Neural progenitor cell (in vitro differentiated cells): ENCODE results near the gene DENND2A. TPM values are rescaled to one million over a fixed set of nuclear protein-coding genes. Genes with fewer than 3 reads are reported as not detected.
"Not testable (repeated sequence)": the region's sequence is repeated elsewhere in the genome, so short reads cannot be mapped to it uniquely, and the experiment has no call there.

Source experiments
- DNase-seq: peaks from one replicate; pipeline ENCODE4 v3.0.0-alpha.2; 2016; ENCODE audit warnings: low spot score
- H2AFZ ChIP-seq: fragments of 200-600 bp; sonication (generic); replicated peaks from 2 replicates; pipeline ENCODE4 v1.6.1; 2016; ENCODE audit warnings: antibody characterized with exemption
- H3F3A ChIP-seq: fragments of 200-600 bp; sonication (generic); 2 replicates; pipeline ENCODE4 v1.6.1; 2016; ENCODE audit warnings: antibody characterized with exemption, low read depth
- H3K27ac ChIP-seq: fragments of 200-600 bp; sonication (generic); 2 replicates; pipeline ENCODE4 v1.5.1; 2016; ENCODE audit warnings: mild to moderate bottlenecking
- H3K27me3 ChIP-seq: fragments of 200-600 bp; sonication (generic); 2 replicates; pipeline ENCODE4 v1.6.1; 2016; ENCODE audit warnings: mild to moderate bottlenecking, moderate library complexity
- H3K36me3 ChIP-seq: fragments of 200-600 bp; sonication (generic); 2 replicates; pipeline ENCODE4 v1.5.1; 2016
- H3K4me1 ChIP-seq: fragments of 200-600 bp; sonication (generic); 2 replicates; pipeline ENCODE4 v1.6.1; 2016; ENCODE audit warnings: mixed run types
- H3K4me2 ChIP-seq: fragments of 200-600 bp; sonication (generic); 2 replicates; pipeline ENCODE4 v1.6.1; 2016
- H3K4me3 ChIP-seq: fragments of 200-600 bp; sonication (generic); 2 replicates; pipeline ENCODE4 v1.5.1; 2016
- H3K79me2 ChIP-seq: fragments of 200-600 bp; sonication (generic); 2 replicates; pipeline ENCODE4 v1.6.1; 2016; ENCODE audit warnings: low read depth
- H3K9ac ChIP-seq: fragments of 200-600 bp; sonication (generic); 2 replicates; pipeline ENCODE4 v1.6.1; 2016
- H3K9me3 ChIP-seq: fragments of 200-600 bp; sonication (generic); 2 replicates; pipeline ENCODE4 v1.5.1; 2016; ENCODE audit warnings: low read depth
- H4K20me1 ChIP-seq: fragments of 200-600 bp; sonication (generic); 2 replicates; pipeline ENCODE4 v1.6.1; 2016; ENCODE audit warnings: low read depth
- H3K27ac Mint-ChIP-seq: 3 replicates; pipeline ENCODE4 v1.8.0; 2021; ENCODE audit warnings: mixed read lengths
- H3K27me3 Mint-ChIP-seq: 2 replicates; pipeline ENCODE4 v1.8.0; 2022; ENCODE audit warnings: low read depth, mild to moderate bottlenecking, inconsistent platforms, moderate library complexity, mixed read lengths; ENCODE audit not compliant: insufficient read depth
- H3K36me3 Mint-ChIP-seq: 3 replicates; pipeline ENCODE4 v1.8.0; 2021; ENCODE audit warnings: mixed read lengths
- H3K4me1 Mint-ChIP-seq: 3 replicates; pipeline ENCODE4 v1.8.0; 2021; ENCODE audit warnings: mixed read lengths
- H3K4me3 Mint-ChIP-seq: 3 replicates; pipeline ENCODE4 v1.8.0; 2021; ENCODE audit warnings: mild to moderate bottlenecking, moderate library complexity, mixed read lengths
- H3K9me3 Mint-ChIP-seq: 3 replicates; pipeline ENCODE4 v1.8.0; 2020; ENCODE audit warnings: mixed read lengths
- CTCF ChIP-seq: fragments of 200-600 bp; sonication (generic); IDR thresholded peaks from 2 replicates; pipeline ENCODE4 v1.5.1; 2017; ENCODE audit warnings: antibody characterized with exemption, mild to moderate bottlenecking
- EZH2 ChIP-seq: fragments of 200-600 bp; sonication (generic); IDR thresholded peaks from 2 replicates; pipeline ENCODE4 v1.6.1; 2017; ENCODE audit warnings: antibody characterized with exemption, mild to moderate bottlenecking, moderate library complexity
- EZH2phosphoT487 ChIP-seq: fragments of 200-600 bp; sonication (generic); IDR thresholded peaks from 2 replicates; pipeline ENCODE4 v1.6.1; 2017; ENCODE audit warnings: antibody characterized with exemption
- total RNA-seq: library from RNA; depleted of rRNA; stranded (reverse); fragments of >200 nt; gene quantifications from 2 replicates; pipeline ENCODE4 v1.2.3, GENCODE V29; 2015; ENCODE audit warnings: low replicate concordance

Gene DENND2A
- total RNA-seq, 1 donor from 2014 or later, result 27.0 TPM

GRCh38 chr7:140557069-140557468, 83.5 kb downstream of the DENND2A start:
- peaks cover 11% of the 10 kb centered on the region for H3K4me1 Mint-ChIP-seq
- no peak overlapping the region for H3K27ac ChIP-seq
- H3K79me2 ChIP-seq, result no peaks in the 10 kb centered on the region
- H3K4me3 ChIP-seq, result no peak overlapping the region
- DNase-seq, result no peak
- no peaks in the 10 kb centered on the region for H3K9me3 Mint-ChIP-seq
- peaks cover 8% of the 10 kb centered on the region for H3K4me1 ChIP-seq
- peaks cover 5% of the 10 kb centered on the region for H3K36me3 ChIP-seq
- H2AFZ ChIP-seq, result no peak overlapping the region
- no peak overlapping the region for H3K4me2 ChIP-seq
- peaks cover 26% of the 10 kb centered on the region for H3K36me3 Mint-ChIP-seq
- no peak overlapping the region for H3K27ac Mint-ChIP-seq
- H3K27me3 ChIP-seq, result no peaks in the 10 kb centered on the region
- no peaks in the 10 kb centered on the region for H4K20me1 ChIP-seq
- H3K9me3 ChIP-seq, result no peaks in the 10 kb centered on the region
- H3K9ac ChIP-seq, result no peak overlapping the region
- H3K27me3 Mint-ChIP-seq, result peaks cover 2% of the 10 kb centered on the region
- peaks cover 4% of the 10 kb centered on the region for H3F3A ChIP-seq
- TF ChIP-seq EZH2phosphoT487, result no peak
- TF ChIP-seq CTCF, result no peak
- no peak for TF ChIP-seq EZH2
- no peak overlapping the region for H3K4me3 Mint-ChIP-seq

- H4K20me1 ChIP-seq, H3K4me2 ChIP-seq, H3K27ac ChIP-seq, H3K27me3 ChIP-seq, H3K4me3 ChIP-seq, H2AFZ ChIP-seq, H3F3A ChIP-seq, H3K9ac ChIP-seq, H3K27me3 Mint-ChIP-seq, H3K79me2 ChIP-seq, H3K9me3 Mint-ChIP-seq, H3K4me1 ChIP-seq, H3K36me3 ChIP-seq, H3K4me3 Mint-ChIP-seq, H3K9me3 ChIP-seq: not testable (repeated sequence)
- DNase-seq, result peak; percentile 50
- H3K27ac Mint-ChIP-seq, result peak overlapping the region; percentile 57
- peaks cover 11% of the 10 kb centered on the region for H3K4me1 Mint-ChIP-seq
- peaks cover 33% of the 10 kb centered on the region for H3K36me3 Mint-ChIP-seq
These were observed 87.4 kb downstream of the DENND2A start for GRCh38 chr7:140553236-140553635.

GRCh38 chr7:140552240-140552679, 88.4 kb downstream of the DENND2A start:
- Histone ChIP-seq H3K4me1 (peaks cover 8% of the 10 kb centered on the region), H3K27ac (no peak overlapping the region), H3K27me3 (no peaks in the 10 kb centered on the region), H4K20me1 (no peaks in the 10 kb centered on the region), H3K36me3 (peaks cover 5% of the 10 kb centered on the region), H3K9me3 (no peaks in the 10 kb centered on the region), H3K4me3 (no peak overlapping the region), H3F3A (no peaks in the 10 kb centered on the region), H3K9ac (no peak overlapping the region), H3K4me2 (no peak overlapping the region), H2AFZ (no peak overlapping the region), H3K79me2 (no peaks in the 10 kb centered on the region)
- Mint-ChIP-seq H3K27ac (no peak overlapping the region), H3K4me3 (no peak overlapping the region), H3K27me3 (no peaks in the 10 kb centered on the region), H3K36me3 (peaks cover 30% of the 10 kb centered on the region), H3K9me3 (no peaks in the 10 kb centered on the region), H3K4me1 (peaks cover 11% of the 10 kb centered on the region)
- no peak for TF ChIP-seq EZH2phosphoT487
- TF ChIP-seq EZH2, result no peak
- no peak for TF ChIP-seq CTCF
- DNase-seq, result no peak

GRCh38 chr7:140551355-140552239, 89.0 kb downstream of the DENND2A start:
- H3K9me3 Mint-ChIP-seq, result no peaks in the 10 kb centered on the region
- Histone ChIP-seq H3K27me3 (no peaks in the 10 kb centered on the region), H3F3A (no peaks in the 10 kb centered on the region), H3K4me1 (peaks cover 8% of the 10 kb centered on the region), H3K79me2 (no peaks in the 10 kb centered on the region), H3K9ac (no peak overlapping the region), H2AFZ (no peak overlapping the region), H3K4me2 (no peak overlapping the region), H3K4me3 (no peak overlapping the region), H4K20me1 (no peaks in the 10 kb centered on the region), H3K36me3 (peaks cover under 1% of the 10 kb centered on the region), H3K27ac (no peak overlapping the region), H3K9me3 (no peaks in the 10 kb centered on the region)
- no peak overlapping the region for H3K27ac Mint-ChIP-seq
- TF ChIP-seq EZH2 (no peak), EZH2phosphoT487 (no peak), CTCF (no peak)
- peaks cover 11% of the 10 kb centered on the region for H3K4me1 Mint-ChIP-seq
- H3K27me3 Mint-ChIP-seq, result no peaks in the 10 kb centered on the region
- no peak for DNase-seq
- H3K4me3 Mint-ChIP-seq, result no peak overlapping the region
- H3K36me3 Mint-ChIP-seq, result peaks cover 26% of the 10 kb centered on the region
